ENCODE measurements around the gene KPNB1.

The KPNB1 gene

GRCh38 chr17:47628014-47628566 is 21.6 kb upstream of the KPNB1 start:
- in situ Hi-C loops (cut with HindIII; ENCODE audit: low sequenced_read_pairs) = no loop called here
- no peak for TF ChIP-seq CTCF (IDR thresholded peaks at IDR 0.05; ENCODE audit: low read depth, low read length)
- no peak for DNase-seq (ENCODE audit: low read depth, low spot score)
- no peak overlapping the region for H3K4me3 ChIP-seq (ENCODE audit: low read depth, low read length)

- no peak for TF ChIP-seq CTCF (IDR thresholded peaks at IDR 0.05; ENCODE audit: low read depth, low read length)
- DNase-seq (ENCODE audit: low read depth, low spot score) = no peak
- no peak overlapping the region for H3K4me3 ChIP-seq (ENCODE audit: low read depth, low read length)
- in situ Hi-C loops (cut with HindIII; ENCODE audit: low sequenced_read_pairs) = no loop called here
Observed at GRCh38 chr17:47629826-47630225, 19.9 kb upstream of the KPNB1 start.

- DNase-seq (ENCODE audit: low read depth, low spot score) = no peak
- no peak for TF ChIP-seq CTCF (IDR thresholded peaks at IDR 0.05; ENCODE audit: low read depth, low read length)
- H3K4me3 ChIP-seq (ENCODE audit: low read depth, low read length) = no peak overlapping the region
- in situ Hi-C loops (cut with HindIII; ENCODE audit: low sequenced_read_pairs) = no loop called here
Observed at GRCh38 chr17:47630614-47631013, 19.1 kb upstream of the KPNB1 start.

GRCh38 chr17:47632991-47633390 is 16.7 kb upstream of the KPNB1 start:
- no peak overlapping the region for H3K4me3 ChIP-seq (ENCODE audit: low read depth, low read length)
- TF ChIP-seq CTCF (IDR thresholded peaks at IDR 0.05; ENCODE audit: low read depth, low read length) = no peak
- DNase-seq (ENCODE audit: low read depth, low spot score) = no peak
- in situ Hi-C loops (cut with HindIII; ENCODE audit: low sequenced_read_pairs) = no loop called here

GRCh38 chr17:47633996-47634395 is 15.7 kb upstream of the KPNB1 start:
- no peak for DNase-seq (ENCODE audit: low read depth, low spot score)
- H3K4me3 ChIP-seq (ENCODE audit: low read depth, low read length) = no peak overlapping the region
- TF ChIP-seq CTCF (IDR thresholded peaks at IDR 0.05; ENCODE audit: low read depth, low read length) = no peak
- in situ Hi-C loops (cut with HindIII; ENCODE audit: low sequenced_read_pairs) = no loop called here

- no peak for DNase-seq (ENCODE audit: low read depth, low spot score)
- no peak overlapping the region for H3K4me3 ChIP-seq (ENCODE audit: low read depth, low read length)
- in situ Hi-C loops (cut with HindIII; ENCODE audit: low sequenced_read_pairs) = no loop called here
- no peak for TF ChIP-seq CTCF (IDR thresholded peaks at IDR 0.05; ENCODE audit: low read depth, low read length)
Observed at GRCh38 chr17:47634870-47635269, 14.8 kb upstream of the KPNB1 start.

- no peak for TF ChIP-seq CTCF (IDR thresholded peaks at IDR 0.05; ENCODE audit: low read depth, low read length)
- no peak overlapping the region for H3K4me3 ChIP-seq (ENCODE audit: low read depth, low read length)
- DNase-seq (ENCODE audit: low read depth, low spot score) = no peak
- in situ Hi-C loops (cut with HindIII; ENCODE audit: low sequenced_read_pairs) = no loop called here
Observed at GRCh38 chr17:47635734-47636133, 14.0 kb upstream of the KPNB1 start.
